ENCODE data around the gene POLR2E.
"Not testable (repeated sequence)": the region's sequence is repeated elsewhere in the genome, so short reads cannot be mapped to it uniquely, and the experiment has no call there.

The POLR2E gene

DNA sequence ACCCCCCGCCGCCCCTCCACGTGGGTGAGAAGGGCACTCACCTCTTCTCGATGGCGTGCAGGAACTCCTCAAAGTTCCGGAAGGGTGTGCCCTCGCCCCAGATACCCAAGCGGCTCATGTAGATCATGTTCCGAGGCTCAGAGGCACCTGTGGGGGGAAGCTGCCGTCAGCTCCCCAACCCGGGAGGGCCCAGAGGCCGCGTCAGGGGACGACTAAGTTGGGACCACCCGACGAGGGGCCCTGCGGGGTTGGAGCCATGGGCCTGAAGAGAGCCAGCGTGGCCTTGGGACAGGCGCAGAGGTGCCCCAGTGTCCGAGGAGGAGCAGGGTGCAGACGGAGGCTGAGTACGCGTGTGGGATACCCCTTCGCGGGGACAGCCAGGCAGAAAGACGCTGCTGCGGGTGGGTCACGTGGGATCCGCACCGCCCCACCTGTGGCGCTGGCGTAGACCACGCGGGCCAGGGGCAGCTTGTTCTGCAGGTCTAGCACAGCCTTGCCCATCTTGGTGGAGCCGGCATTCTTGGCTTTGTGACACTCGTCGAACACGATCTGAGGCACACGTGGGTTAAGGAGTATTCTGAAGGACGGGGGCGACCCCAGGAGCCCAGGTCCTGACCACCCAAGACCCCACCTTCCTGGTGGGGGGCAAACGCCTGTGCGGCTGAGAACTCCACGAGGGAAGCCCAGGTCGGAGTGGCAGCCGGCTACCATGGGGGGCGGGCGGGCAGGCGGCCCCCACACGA, 24.5 kb upstream of the POLR2E start:
- TF ChIP-seq, protein P1, sequence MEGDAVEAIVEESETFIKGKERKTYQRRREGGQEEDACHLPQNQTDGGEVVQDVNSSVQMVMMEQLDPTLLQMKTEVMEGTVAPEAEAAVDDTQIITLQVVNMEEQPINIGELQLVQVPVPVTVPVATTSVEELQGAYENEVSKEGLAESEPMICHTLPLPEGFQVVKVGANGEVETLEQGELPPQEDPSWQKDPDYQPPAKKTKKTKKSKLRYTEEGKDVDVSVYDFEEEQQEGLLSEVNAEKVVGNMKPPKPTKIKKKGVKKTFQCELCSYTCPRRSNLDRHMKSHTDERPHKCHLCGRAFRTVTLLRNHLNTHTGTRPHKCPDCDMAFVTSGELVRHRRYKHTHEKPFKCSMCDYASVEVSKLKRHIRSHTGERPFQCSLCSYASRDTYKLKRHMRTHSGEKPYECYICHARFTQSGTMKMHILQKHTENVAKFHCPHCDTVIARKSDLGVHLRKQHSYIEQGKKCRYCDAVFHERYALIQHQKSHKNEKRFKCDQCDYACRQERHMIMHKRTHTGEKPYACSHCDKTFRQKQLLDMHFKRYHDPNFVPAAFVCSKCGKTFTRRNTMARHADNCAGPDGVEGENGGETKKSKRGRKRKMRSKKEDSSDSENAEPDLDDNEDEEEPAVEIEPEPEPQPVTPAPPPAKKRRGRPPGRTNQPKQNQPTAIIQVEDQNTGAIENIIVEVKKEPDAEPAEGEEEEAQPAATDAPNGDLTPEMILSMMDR (IDR thresholded peaks at IDR 0.05; ENCODE audit: low read depth, low read length): no peak
- H3K4me3 ChIP-seq (ENCODE audit: low read depth, low read length): no peak overlapping the region

DNA sequence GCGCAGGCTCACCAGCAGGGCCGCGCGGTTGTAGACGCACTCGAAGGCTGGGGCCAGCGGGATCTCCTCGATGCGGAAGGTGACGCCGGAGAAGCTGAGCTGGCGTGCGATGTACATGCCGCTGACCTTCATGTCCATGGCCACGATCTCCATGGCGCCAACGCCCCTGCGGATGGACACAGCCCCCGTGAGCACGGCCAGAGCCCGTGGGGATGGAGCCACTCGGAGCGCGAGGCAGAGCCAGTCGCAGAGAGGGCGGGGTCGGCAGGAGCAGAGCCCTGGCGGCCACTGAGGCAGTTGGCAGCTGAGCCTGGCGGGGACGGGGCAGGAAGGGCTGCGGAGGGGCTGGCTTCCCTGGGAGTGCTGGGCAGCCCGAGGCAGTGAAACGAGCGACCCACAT, 23.8 kb upstream of the POLR2E start:
- TF ChIP-seq, protein P1 (IDR thresholded peaks at IDR 0.05; ENCODE audit: low read depth, low read length): no peak

DNA sequence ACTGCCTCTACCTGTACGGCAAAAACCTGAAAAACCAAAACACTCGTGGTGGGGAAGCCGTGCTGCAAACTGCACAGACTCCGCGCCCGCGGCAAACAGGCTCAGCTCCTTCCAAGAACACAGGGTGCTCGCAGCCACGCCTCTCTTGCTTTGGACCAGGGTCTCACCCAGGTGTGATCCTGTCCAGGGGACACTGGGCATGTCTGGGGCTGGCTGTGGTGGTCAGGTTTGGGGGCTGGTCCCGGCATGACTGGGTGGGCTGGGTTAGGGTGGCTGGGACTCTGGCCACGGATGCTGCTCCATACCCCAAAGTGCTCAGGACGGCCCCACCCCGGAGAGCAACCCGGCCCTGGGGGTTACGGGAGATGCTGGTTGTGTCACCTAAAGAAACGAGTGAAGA, 22.5 kb upstream of the POLR2E start:
- TF ChIP-seq, protein P1 (IDR thresholded peaks at IDR 0.05; ENCODE audit: low read depth, low read length): no peak
- H3K4me3 ChIP-seq (ENCODE audit: low read depth, low read length): no peak overlapping the region

More for the DNA sequence above, 23.8 kb upstream of the POLR2E start:
- no peak overlapping the region for H3K4me3 ChIP-seq (ENCODE audit: low read depth, low read length)

DNA sequence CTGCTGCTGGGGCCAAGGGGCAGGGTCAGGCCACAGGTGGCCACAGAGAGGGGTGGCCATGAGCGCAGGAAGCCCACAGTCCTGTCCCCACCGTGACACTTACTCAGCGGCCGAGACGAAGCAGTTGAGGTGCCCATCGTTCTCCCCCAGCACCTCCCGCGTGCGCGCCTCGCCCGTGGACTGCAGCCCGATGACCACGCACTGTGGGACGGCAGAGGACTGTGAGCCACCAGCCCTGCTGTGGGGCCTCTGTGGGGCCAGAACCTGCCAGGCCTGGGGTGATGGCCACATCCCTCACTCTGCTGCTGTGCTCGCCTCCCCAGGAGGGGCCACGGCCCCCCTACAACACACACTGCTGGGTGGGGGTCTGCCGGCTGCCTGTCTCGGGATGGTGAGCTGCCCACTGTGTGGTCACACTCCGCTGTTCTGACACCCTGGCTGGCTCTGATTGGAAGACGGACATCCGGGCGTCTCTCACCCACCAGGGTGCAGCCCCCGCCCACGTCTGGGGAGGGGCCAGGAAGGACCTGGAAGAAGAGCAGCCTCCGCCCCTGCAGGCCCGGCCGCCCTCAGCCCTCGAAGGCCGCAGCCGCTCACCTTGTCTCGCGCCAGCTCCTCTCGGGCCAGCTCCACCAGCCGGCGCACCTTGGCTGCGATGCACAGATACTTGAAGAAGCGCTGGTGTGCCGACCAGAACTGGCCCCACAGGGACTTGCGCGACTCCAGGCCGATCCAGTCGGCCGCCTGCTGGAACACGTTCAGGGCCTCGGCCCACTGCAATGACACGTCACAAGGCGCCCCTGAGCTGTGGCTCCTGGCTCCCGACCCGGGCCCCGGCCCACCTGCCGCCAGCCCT, 21.8 kb upstream of the POLR2E start:
- TF ChIP-seq, protein P1 (IDR thresholded peaks at IDR 0.05; ENCODE audit: low read depth, low read length): no peak

DNA sequence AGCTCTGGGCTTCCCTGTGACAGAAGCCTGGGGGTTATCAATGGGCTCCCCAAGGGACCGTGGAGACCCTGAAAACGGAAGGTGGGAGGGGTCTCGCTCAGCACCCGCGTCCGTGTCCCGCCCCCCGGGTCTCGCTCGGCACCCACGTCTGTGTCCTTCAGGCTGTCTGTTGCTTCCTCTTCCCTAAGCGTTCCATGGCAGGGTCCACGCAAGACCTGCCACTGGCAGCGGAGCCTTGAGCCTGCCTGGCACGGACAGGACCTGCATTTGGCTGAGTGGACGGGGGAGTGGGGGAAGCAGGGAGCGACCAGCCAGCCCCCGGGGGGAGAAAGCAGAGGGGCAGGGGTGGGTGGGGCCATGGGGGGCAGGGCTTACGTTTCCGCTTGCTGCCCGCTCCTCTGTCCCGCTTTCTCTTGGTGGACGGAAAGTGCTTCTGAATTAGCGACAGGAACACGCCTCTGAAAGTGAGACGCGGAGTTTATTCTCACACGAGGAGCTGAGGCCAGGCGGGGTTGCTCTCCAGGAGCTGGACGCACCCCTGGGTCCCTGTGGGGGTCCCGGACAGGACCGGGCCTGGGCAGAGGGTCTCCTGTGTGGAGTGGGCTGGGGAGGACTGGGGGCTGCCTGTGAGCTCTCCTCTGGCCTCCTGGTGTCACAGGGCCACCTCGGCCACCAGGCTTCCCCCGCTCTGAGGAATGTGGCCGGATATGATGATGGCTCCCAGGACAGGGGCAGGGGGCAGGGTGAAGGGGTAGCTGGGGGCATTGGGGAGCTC, 20.7 kb upstream of the POLR2E start:
- TF ChIP-seq, protein P1 (IDR thresholded peaks at IDR 0.05; ENCODE audit: low read depth, low read length): no peak
- H3K4me3 ChIP-seq (ENCODE audit: low read depth, low read length): no peak overlapping the region

More for the DNA sequence above, 21.8 kb upstream of the POLR2E start:
- H3K4me3 ChIP-seq (ENCODE audit: low read depth, low read length): no peak overlapping the region

DNA sequence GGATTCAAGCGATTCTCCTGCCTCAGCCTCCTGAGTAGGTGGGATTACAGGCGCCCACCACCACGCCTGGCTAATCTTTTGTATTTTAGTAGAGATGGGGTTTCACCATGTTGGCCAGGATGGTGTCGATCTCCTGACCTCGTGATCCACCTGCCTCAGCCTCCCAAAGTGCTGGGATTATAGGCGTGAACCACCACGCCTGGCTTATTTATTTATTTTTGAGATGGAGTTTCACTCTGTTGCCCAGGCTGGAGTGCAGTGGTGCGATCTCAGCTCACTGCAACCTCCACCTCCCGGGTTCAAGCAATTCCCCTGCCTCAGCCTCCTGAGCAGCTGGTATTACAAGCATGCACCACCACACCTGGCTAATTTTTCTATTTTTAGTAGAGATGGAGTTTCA, 19.6 kb upstream of the POLR2E start:
- H3K4me3 ChIP-seq (ENCODE audit: low read depth, low read length): not testable (repeated sequence)

DNA sequence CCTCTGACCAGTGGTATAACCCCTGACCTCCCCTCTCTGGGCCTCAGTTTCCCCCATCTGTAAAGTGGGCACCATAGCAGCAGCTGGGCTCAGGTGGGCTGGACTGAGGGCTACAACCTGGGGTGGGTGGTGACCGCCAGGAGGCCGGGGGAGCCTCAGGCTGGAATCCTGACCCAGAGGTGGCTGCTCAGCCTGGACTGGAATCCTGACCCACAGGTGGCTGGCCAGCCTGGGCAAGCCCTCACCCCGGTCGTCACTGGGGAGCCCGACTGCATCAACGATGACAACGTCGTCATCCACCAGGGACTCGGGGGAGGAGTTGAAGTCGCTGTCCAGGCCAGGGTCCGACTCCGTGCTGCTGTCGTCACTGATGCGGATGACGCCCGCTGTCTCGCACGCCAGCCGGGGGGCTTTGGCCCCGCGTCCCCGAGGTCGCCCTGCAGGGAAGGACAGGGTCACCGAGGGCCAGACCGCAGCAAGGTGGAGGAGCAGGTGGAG, 18.9 kb upstream of the POLR2E start:
- H3K4me3 ChIP-seq (ENCODE audit: low read depth, low read length): no peak overlapping the region
- TF ChIP-seq, protein P1 (IDR thresholded peaks at IDR 0.05; ENCODE audit: low read depth, low read length): no peak
